BE2C (cell line): ENCODE data around the gene TRIM52.
A peak's percentile ranks its signal among the peaks of the same experiment; 100 is the strongest.
"Not testable (repeated sequence)": the region's sequence is repeated elsewhere in the genome, so short reads cannot be mapped to it uniquely, and the experiment has no call there.

ENCODE experiments used
- DNase-seq: peaks from one replicate; pipeline ENCODE4 v3.0.0-alpha.2; 2020
- H3K27me3 ChIP-seq: fragments of 250-450 bp; sonication (Bioruptor Pico); 2 replicates; pipeline ENCODE4 v1.5.1; 2020; ENCODE audit warnings: mild to moderate bottlenecking
- H3K36me3 ChIP-seq: fragments of 250-450 bp; sonication (Bioruptor Pico); 2 replicates; pipeline ENCODE4 v1.5.1; 2020; ENCODE audit warnings: mild to moderate bottlenecking
- H3K4me1 ChIP-seq: fragments of 250-450 bp; sonication (Bioruptor Pico); 2 replicates; pipeline ENCODE4 v1.5.1; 2020
- H3K4me3 ChIP-seq: 2 replicates; pipeline ENCODE4 v1.5.1; 2011; ENCODE audit warnings: low read depth, low read length
- H3K9me3 ChIP-seq: fragments of 250-450 bp; sonication (Bioruptor Pico); 2 replicates; pipeline ENCODE4 v1.5.1; 2020
- TF ChIP-seq, protein P1 (sequence below): IDR thresholded peaks from 2 replicates; pipeline ENCODE4 v1.5.1; 2012; ENCODE audit warnings: mild to moderate bottlenecking, low read depth, low read length

Gene TRIM52

DNA sequence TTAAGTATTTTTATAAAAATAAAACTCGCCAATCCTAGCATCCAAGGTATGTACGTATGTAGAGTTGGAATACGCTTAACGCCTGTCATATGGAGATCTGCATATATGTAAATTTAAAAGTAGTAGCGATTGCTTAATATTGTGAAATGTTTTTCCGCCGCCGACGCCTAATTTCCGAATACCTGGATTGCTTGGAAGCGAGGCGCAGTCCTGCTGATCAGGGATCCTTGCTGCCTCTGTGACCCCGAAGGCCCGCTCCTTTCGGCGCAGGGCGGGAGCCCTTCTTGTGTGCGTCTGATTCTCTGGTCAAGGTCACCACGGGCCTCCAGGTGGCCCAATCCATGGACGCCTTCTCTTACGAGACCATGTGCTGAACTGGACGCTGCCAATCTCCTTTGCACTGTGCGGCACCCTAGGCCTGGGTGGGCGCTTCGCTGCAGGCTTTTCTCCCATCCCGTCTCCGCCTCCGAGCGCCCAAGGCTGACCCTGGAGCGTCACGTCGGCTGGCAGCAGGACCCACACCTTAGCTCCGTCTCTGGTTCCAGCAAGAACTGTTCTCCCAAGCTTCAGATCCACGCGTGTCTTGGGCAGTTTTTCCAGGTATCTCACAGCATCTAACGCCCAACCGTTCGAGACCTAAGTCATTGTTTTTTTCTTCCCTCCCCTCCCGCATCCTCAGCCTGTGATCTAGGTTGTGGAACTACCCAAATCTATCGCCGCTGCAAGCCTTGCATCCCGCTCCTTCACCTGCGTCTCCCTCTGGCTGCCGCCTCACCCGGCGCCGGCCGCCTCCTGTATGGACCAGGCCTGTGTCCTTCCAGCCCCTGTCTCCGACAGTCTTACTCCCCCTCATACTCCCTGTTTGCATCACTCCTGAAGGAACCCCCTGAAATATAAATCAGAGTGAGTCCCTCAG, 41.4 kb downstream of the TRIM52 start:
- Histone ChIP-seq H3K27me3 (no peaks in the 10 kb centered on the region), H3K9me3 (no peaks in the 10 kb centered on the region), H3K36me3 (no peaks in the 10 kb centered on the region), H3K4me1 (no peaks in the 10 kb centered on the region), H3K4me3 (no peak overlapping the region)
- no peak for DNase-seq
- TF ChIP-seq, protein P1, sequence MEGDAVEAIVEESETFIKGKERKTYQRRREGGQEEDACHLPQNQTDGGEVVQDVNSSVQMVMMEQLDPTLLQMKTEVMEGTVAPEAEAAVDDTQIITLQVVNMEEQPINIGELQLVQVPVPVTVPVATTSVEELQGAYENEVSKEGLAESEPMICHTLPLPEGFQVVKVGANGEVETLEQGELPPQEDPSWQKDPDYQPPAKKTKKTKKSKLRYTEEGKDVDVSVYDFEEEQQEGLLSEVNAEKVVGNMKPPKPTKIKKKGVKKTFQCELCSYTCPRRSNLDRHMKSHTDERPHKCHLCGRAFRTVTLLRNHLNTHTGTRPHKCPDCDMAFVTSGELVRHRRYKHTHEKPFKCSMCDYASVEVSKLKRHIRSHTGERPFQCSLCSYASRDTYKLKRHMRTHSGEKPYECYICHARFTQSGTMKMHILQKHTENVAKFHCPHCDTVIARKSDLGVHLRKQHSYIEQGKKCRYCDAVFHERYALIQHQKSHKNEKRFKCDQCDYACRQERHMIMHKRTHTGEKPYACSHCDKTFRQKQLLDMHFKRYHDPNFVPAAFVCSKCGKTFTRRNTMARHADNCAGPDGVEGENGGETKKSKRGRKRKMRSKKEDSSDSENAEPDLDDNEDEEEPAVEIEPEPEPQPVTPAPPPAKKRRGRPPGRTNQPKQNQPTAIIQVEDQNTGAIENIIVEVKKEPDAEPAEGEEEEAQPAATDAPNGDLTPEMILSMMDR = no peak

DNA sequence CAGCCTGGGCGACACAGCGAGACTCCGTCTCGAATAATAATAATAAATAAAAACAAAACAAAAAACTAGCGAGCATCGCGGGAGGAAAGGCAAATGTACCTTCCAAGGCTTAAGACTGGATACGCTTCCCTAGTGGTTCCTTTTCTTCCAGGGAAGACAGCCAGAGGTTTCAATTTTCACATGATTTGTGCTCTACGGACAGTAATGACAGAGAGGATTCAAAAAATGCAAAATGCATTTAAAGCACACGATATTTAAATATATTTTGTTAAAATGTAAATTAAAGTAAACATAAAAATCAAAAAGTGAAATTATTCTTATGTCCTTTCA, 42.2 kb downstream of the TRIM52 start:
- Histone ChIP-seq H3K4me1 (no peaks in the 10 kb centered on the region), H3K36me3 (no peaks in the 10 kb centered on the region), H3K9me3 (no peaks in the 10 kb centered on the region), H3K4me3 (peak overlapping the region; percentile 51), H3K27me3 (no peaks in the 10 kb centered on the region)
- TF ChIP-seq, protein P1 = no peak
- DNase-seq = no peak

DNA sequence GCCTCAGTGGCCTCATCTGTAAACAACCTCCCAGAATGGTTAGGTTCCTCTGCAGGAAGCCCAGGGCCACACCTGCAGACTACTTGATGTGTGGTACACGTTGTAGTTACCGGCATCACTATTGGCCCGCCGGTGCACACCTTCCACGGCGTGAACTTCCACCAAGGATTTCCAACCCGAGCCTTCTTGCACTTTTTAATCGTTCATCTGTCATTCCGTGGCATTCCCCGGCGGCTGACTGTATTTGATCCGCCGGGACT, 43.2 kb downstream of the TRIM52 start:
- H3K9me3 ChIP-seq = no peaks in the 10 kb centered on the region
- TF ChIP-seq, protein P1 = no peak
- DNase-seq = no peak
- H3K36me3 ChIP-seq = no peaks in the 10 kb centered on the region
- H3K4me3 ChIP-seq = peak overlapping the region; percentile 76
- H3K27me3 ChIP-seq = no peaks in the 10 kb centered on the region
- H3K4me1 ChIP-seq = no peaks in the 10 kb centered on the region

DNA sequence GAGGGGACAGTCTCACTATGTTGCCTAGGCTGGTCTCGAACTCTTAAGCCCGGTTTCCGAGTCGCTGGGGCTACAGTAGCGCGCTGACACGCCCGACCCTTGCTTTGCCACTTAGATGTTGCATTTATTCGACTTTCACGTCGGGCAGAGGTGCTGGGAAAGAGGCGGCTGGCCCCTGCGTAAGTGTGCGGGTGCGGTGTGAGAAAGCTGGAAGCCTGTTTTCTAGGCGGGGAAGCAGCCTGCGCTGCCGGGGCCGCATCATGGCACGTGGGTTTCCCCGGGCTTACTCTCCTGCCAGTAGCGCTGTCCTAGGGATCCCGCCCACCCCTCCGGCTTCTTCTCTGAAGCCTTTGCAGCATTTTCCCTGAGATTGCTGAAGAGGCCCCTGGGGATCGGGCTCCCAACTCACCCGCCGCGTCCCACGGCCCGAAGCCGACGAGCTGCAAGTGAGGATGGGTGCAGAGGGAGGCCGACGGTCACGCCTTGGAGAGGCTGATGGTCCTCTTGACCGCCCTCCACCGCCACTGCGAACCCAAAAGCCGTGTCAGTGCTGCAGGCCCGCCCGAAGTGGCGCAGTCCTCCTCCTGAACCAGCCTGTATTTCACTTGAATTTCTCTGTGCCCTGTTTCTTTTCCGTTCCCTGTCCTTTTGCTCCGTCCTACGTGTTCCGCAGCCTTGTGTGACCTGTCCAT, 43.7 kb downstream of the TRIM52 start:
- no peaks in the 10 kb centered on the region for H3K9me3 ChIP-seq
- peak overlapping the region; percentile 76 for H3K4me3 ChIP-seq
- DNase-seq = peak; percentile 82
- H3K4me1 ChIP-seq = no peaks in the 10 kb centered on the region
- no peaks in the 10 kb centered on the region for H3K36me3 ChIP-seq
- TF ChIP-seq, protein P1 = no peak
- no peaks in the 10 kb centered on the region for H3K27me3 ChIP-seq

DNA sequence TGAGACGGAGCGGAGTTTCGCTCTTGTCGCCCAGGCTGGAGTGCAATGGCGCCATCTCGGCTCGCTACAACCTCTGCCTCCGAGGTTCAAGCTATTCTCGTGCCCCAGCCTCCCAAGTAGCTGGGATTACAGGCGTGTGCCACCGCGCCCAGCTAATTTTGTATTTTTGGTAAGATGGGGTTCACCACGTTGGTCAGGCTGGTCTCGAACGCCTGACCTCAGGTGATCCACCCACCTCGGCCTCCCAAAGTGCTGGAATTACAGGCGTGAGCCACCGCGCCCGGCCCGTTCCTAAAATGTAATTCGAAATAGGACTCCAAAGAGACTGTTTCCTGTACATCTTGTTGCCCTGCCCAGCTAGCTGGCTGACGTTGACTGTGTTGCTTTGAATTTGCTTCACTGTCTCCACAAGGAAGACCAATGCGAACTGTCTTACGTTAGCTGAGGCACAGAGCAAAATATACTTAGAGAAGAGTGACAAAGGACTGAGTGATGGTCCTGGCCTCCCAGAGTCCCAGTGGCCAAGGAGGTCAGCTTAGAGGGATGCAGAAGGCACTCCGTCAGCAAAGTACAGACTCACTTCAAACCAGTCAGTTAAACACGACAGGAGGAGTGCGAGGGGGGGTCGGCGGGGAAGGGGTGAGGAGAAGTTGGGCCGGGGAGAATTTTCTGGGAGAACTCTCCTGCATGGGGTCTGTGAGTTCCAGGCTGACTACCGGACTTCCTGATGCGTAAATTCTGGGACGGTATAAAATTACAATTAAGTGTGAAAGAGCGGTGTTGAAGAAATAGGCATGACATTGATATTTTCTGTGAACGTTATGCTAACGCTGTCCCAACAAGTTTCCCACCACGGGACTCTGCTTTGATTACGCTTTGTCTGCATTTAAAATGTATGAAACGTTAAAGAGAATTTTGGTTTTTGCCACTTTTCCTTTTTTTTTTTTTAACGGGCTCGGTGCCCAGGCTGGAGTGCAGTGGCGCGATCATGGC, 44.6 kb downstream of the TRIM52 start:
- TF ChIP-seq, protein P1 = no peak
- DNase-seq = peak; percentile 52
- no peaks in the 10 kb centered on the region for H3K36me3 ChIP-seq
- no peaks in the 10 kb centered on the region for H3K27me3 ChIP-seq
- H3K4me1 ChIP-seq = no peaks in the 10 kb centered on the region
- peak overlapping the region; percentile 76 for H3K4me3 ChIP-seq
- no peaks in the 10 kb centered on the region for H3K9me3 ChIP-seq

DNA sequence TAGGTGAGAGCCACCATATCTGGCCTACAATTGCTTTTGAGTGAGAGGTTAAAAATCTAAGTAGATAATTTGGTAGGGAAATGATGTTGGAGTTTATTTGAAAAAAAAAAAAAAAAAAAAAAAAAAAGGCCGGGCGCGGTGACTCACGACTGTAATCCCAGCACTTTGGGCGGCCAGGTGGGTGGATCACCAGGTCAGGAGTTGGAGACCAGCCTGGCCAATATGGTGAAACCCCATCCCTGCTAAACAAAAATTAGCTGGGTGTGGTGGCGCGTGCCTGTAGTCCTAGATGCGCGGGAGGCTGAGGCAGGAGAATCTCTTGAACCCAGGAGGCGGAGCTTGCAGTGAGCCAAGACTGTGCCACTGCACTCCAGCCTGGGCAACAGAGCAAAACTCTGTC, 46.7 kb downstream of the TRIM52 start:
- not testable (repeated sequence) for H3K4me3 ChIP-seq, H3K27me3 ChIP-seq, H3K4me1 ChIP-seq, DNase-seq, H3K9me3 ChIP-seq, H3K36me3 ChIP-seq
